GM19025 (cell line): ENCODE results near the gene SLC2A8.
A peak's percentile ranks its signal among the peaks of the same experiment; 100 is the strongest.

ENCODE experiments used
- ATAC-seq: cut with Tn5 transposase; IDR thresholded peaks from one replicate; pipeline ENCODE4 v1.9.1; 2021; ENCODE audit warnings: mild to moderate bottlenecking, low read depth, moderate library complexity; ENCODE audit not compliant: unreplicated experiment

SLC2A8 gene

DNA sequence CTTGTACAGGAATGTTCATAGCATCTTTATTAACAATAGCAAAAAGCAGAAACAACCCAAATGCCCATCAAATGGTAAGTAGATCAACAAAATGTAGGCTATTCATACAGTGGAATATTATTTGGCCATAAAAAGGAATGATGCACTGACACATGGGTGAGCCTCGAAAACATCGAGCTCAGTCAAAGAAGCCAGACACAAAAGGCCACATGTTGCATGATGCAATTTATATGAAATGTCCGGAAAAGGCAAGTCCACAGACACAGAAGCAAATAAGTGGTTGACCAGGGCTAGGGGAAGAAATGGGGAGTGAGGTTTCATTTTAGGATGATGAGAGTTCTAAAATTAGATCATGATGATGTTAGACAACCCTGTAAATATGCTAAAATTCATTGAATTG lies 16.5 kb upstream of the SLC2A8 start:
- no peak for ATAC-seq

DNA sequence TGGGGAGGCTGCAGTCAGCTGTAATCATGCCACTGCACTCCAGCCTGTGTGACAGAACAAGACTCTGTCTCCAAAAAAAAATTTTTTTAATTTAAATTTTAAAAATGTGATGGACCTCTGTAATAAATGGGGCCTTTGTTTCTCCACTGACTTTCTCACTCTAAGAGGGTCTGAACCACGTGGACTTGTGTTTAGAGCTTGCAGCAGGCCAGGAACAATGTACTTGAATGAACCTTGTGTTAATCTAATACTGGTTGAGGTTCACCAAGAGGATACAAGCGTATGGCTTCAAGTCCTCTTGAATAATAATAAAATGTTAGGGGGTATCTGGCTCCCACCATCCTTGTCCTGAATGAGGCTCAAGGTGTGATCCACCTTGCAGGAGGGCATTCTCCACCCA lies 14.4 kb upstream of the SLC2A8 start:
- ATAC-seq: no peak

DNA sequence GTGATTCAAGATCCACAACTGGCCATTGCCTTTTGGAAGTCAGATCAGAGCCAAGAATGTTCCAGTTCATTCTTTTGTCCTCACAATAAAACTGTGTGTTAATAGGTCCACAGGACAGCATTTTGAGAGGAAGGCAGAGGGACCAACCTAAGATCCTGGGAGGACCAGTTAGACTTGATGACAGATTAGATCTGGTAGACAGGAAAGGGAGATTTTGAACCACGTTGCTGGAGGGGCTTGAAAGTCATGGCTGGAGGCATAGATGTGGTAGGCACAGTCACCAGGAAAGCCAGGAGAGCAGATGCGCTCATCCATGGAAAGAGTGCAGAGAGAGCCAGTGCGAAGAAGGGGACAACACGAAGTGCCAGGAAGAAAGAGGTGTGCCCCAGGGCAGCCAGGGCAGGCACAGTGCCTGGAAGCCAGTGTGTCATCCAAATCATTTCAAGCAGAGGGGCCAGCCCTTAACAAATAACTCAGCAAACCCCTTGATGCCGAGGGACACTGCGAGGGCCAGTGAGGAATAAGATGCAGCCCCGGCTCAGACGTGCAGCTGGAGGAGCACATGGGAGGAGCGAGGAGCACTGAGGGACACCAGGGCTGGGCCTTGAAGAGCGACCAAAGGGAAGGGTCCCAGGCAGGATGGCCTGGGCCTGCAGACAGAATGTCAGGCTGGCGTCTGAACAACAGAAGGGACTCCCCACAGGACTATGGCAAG lies 12.8 kb upstream of the SLC2A8 start:
- no peak for ATAC-seq

DNA sequence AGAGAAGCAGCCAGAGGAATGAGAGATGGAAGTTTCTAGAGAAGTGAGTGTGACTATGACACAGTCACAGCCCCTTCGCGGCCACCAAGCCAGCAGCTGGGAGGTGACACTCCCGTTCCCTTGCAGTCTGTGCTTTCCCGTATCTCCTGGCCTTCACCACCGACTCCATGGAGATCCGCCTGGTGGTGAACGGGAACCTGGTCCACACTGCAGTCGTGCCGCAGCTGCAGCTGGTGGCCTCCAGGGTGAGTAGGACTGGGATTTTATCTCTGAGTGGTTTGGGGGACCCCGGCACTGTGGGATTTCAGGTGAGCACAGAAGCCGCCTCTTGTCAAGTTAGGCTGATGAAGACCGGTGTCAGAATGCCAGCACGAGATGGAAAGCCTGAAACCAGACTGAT lies 12.1 kb upstream of the SLC2A8 start:
- no peak for ATAC-seq

DNA sequence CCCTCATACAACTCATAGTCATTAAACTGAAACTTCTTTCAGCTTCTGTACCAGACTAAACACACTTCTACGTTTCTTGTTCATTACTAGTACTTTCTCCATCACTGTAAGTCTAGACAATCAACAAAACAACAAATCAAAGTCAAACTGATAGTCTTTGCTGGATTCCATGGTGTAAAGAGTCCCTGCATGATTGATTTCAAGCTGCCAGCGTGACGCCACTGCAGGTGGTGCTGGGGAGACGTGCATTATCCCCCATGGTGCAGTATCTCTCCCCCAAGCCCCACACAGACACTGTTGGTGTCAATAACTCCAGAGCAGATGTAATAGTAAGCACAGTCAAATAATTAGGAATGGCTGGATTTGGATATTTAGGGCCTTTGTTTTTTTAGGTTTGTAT lies 10.7 kb upstream of the SLC2A8 start:
- no peak for ATAC-seq

DNA sequence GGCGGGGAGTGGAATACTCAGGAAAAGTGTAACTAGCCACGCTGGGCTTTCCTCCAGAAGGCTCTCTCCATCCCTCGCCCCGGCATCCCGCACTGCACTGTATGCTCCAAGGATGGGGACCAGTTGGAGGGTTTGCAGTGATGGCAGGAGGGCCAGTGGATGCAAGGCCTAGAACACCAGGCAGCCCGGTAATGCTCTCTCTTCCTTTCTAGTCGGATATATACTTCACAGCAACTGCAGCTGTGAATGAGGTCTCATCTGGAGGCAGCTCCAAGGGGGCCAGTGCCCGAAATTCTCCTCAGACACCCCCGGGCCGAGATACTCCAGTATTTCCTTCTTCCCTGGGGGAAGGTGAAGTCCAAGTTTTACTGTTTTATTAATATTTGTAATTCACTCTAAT lies 10.0 kb upstream of the SLC2A8 start:
- no peak for ATAC-seq

DNA sequence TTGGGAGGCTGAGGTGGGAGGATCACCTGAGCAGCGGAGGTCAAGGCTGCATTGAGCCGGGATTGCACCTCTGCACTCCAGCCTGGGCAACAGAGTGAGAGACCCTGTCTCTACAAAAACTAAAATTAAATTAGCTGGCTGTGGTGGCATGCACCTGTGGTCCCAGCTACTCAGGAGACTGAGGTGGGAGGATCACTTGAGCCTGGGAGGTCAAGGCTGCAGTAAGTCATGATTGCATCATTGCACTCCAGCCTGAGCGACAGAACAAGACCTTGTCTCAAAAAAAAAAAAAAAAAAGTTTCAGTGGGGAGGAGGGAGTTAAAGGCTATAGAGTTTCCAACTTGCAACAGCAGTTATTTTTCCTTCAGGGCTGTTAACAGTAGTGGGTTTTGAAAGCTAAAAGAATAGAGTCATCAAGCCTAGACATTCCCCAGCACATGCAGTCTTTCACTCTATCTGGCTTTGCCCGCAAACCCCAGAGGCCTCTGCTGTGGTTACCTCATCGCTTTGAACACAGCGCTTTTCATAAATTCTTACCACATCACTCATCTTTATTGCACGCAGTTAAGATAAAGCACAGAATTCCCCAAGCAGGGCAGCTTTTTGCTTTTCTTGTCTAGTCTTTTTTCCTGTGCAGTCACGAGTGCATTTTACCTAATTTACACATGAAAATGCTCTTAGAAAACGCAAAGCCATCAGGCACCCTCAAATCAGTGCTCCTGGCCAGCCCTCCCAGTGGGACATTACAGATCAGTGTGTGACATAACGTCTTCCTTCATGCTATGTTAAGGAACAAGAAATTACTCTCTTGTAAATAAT lies 8.7 kb upstream of the SLC2A8 start:
- ATAC-seq: peak; percentile 71

DNA sequence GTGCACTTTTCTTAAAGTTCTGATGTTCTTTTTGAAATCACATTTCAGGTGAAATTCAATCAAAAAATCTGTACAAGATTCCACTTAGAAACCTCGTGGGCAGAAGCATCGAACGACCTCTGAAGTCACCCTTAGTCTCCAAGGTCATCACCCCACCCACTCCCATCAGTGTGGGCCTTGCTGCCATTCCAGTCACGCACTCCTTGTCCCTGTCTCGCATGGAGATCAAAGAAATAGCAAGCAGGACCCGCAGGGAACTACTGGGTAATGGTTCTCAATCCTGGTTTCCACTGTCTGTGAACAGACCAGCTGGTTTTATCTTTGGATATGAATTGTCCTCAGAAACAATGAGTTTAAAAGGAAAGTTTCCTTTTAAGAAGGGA lies 8.1 kb upstream of the SLC2A8 start:
- ATAC-seq: no peak

DNA sequence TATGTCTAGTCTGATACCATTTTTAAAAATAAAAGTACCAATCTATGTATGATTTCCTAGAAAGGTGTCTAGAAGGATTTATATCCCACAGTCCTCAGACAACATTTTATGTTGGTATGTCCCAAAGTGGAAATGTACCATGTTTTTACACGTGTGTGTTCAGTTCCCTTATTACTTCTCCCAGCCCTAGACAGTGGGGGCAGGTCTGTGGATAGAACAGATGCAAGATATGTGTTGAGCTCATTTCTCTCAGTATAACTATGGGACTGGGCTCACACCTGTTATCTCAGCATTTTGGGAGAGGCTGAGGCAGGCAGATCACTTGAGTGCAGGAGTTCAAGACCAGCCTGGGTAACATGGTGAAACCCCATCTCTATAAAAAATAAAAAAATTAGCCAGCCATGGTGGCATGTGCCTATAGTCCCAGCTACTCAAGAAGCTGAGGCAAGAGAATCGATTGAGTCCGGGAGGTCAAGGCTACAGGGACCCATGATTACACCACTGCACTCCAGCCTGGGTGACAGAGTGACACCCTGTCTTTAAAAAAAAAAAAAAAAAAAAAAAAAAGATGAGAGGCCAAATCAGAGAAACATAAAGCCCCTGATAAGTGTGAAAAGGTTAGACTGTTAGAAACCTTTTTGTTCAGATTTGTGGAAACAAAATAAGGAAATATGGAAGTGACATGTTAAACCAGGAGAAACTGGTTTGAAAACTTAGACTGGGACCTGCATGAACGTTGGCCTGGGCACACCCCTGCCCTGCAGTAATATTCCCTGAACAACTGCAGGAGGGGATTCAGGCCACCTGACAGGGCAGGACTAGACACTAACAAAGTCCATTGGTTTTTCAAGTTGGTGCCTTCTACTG lies 7.4 kb upstream of the SLC2A8 start:
- no peak for ATAC-seq

DNA sequence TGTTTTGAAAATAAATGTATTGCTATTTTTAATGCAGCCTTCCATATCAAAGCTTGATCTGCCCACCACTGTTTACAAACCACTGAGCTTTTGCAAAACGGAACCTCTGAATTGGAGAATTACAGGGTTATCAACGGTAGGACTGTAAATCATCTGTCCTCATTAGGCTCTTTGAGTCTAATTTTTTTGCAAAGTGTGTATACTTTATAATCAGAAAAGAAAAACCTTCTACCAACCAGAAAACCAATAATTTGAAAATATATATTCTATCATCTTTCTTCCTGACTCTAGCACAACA lies 6.8 kb upstream of the SLC2A8 start:
- no peak for ATAC-seq

DNA sequence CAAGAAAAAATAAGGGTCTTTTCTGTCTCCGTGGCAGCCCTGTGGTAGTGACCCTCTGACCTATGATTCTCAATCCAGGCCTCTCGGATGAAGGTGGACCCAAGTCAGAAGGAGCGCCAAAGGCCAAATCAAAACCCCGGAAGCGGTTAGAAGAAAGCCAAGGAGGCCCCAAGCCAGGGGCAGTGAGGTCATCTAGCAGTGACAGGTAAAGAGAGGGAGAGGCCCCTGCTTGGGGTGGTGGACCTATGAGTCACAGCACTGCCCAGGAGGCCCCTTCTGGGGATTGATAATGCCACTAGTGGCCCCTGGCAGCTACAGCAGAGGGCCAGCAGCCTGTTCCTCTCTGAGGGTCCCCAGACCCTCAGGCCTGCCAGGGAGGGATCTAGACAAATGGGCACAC lies 6.4 kb upstream of the SLC2A8 start:
- no peak for ATAC-seq

DNA sequence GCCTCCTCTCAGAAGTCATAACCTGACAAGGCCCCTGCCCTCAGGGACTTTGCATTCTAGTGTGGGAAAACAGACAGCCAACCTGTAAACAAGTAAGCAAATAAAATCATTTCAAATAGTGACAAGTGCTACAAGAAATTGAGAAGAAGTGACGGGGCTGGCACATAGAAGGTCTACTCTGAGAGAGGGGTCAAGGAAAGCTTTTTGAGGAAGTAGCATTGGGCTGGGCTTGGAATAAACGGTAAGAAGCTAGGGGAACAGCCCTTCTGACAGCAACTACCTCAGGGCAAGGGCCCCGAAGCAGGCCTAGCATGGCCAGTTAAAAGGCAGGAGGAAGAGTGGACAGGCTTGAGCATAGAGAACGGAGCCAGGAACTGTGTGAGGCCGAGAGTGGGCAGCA lies 4.8 kb upstream of the SLC2A8 start:
- ATAC-seq: no peak

DNA sequence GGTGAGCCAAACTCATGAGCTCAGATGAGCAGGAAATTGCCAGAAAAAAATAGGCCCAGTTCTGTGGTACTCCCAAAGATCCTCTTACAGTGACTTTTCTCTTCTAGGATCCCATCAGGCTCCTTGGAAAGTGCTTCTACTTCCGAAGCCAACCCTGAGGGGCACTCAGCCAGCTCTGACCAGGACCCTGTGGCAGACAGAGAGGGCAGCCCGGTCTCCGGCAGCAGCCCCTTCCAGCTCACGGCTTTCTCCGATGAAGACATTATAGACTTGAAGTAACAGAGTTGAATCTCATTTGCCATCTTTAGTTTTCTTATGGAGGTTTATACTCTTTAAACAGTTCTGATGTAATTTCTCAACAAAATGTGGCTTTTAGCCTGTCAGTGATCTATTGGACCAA lies 4.0 kb upstream of the SLC2A8 start:
- no peak for ATAC-seq

DNA sequence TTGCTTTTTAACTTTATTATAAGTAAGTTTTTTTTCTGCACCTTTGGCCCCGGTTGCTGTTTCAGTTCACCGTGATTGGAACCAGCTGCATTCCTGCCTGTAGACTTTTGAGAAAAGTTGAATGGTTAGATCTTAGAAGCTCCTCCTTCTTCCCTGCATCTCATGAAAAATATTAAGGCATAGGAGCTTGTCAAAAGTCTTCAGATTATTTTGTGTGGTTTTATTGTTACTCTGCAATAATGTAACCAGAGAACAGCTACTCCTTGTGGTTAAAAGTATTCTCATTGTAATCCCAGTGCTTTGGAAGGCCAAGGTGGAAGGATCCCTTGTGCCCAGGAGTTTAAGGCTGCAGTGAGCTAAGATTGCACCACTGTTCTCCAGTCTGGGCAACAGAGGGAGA lies 3.3 kb upstream of the SLC2A8 start:
- ATAC-seq: no peak

DNA sequence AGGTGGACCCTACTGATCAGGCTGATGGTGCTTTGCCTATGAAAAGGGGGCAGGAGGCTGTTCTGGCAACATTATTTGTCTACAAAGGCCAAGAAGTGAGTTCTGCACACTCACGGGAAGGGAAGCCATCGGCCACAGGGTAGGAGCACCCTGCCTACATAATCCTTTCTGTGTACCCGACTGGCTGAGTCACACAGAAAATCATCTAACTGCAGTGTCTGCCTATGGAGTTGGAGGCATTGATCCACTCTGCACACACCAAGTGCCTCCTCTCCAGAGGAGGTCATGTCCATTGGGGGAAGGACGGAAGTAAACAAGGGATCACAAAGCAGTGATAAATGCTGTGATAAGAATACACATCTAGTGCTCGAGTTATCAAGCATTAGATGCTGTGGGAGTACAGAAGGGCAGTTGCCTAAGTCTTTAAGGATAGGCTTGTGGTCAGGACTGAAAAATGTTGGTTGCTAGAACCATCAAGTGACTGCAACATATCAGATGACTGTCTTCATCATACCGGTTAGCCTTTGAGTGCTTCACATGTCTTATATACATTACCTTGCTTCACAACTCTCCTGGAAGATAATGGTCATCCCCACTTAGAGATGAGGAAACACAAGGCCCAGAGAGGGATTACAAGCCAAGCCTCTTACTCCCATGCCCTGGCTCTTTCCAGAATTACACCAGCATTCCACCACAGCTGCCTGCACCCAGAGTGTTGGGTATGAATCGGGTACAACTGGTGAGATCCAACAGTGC lies 1.3 kb upstream of the SLC2A8 start:
- no peak for ATAC-seq

DNA sequence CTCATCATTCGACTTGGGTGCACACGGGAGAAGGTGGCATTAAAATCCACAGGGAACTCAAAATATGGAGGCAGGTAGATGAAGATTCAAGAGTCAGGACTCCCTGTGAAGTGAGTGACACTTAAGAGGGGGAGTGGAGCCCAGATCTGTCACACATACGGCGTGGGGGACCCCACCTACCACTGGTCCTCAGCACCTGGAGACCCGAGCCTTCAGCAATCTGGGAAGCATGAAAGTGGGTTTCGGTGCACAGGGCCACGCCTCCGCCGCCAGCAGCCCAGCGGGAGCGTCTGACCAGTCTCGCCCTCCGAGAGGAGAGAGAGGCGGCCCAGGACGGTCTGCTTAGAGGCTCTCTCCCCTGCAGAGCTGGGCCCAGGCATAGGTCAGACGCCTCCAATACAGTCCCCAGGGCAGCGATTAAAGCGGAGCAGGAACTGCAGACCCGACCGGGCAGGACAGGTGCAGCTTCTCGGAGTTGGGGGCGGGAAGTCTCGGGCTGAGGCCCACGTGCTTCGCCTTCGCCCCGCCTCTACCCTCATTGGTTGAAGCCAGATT lies 639 bp upstream of the SLC2A8 start:
- ATAC-seq: no peak

DNA sequence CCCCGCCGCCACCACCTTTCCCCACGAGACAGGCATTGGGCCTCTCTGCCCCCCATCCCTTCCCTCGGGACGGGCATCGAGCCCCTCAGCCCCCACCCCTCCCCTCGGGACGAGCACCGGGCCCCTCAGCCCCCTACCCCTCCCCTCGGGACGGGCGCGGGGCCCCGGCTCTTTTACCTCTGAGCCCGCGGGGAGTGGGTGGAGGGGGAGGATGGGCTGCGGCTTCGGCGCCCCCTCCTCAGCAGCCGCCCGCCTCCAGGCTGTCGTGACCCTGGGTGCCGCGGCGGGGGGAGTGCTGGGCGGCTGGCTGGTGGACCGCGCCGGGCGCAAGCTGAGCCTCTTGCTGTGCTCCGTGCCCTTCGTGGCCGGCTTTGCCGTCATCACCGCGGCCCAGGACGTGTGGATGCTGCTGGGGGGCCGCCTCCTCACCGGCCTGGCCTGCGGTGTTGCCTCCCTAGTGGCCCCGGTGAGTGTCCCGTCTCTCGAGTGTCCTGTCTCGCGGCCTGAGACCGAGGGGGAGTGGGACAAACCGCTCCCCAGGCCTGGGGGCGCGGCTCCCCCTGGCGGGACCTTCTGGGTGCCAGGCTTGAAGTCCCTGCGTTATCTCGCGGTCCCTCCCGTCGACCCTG lies 791 bp downstream of the SLC2A8 start:
- ATAC-seq: no peak

DNA sequence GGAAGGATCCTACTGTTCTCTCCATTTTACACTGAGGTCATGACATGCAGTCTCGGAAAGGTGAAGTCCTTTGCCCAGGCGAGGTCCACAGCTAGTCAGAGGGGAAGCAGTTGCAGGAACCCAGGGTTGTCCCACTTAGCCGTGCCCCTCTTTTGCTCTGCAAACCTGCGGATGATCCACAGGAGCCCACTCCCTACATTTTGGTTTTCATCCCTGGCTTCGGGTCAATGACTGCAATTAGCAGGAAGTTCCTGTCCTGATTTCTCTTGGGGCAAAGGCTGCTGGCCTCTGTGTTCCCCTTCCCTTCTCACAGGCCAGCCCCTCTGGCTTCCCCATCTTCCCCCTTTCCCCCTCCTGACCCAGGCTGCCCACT lies 1.3 kb downstream of the SLC2A8 start:
- ATAC-seq: no peak

DNA sequence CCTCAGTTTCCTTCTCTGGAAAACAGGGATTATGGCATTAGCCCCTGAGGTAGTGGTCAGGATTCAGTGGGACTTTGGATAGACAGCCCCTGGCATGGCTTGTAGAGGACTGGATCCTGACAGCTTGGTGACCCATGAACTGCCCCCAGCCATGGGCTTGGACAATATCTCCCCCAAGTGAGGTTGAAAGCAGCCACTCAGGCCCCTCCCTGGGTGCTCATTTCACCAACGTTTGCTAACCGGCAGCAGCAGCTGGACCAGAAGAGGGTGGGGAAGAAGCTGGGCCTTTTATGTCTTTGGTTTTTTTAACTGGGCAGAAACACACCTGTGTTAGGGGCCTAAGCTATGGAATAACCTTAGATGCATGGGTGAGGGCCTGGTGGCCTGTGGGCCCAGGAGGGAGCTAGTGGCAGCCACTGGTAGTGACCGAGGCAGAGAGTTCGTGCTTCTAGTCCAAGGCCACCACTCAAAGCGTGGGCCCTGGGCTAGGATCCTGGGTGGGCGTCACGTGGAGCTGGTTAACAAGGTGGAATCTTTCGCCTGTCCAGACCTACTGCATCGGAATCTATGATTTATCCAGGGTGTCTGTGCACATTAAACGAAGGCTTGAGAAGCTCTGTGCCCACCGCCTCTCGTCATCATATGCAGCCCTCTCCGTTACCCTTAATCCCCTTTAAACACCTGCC lies 1.9 kb downstream of the SLC2A8 start:
- no peak for ATAC-seq
